Endothelial cell (in vitro differentiated cells): ENCODE data around the gene CLCA4. TPM values are rescaled to one million over a fixed set of nuclear protein-coding genes. Genes with fewer than 3 reads are reported as not detected.
"Not testable (repeated sequence)": the region's sequence is repeated elsewhere in the genome, so short reads cannot be mapped to it uniquely, and the experiment has no call there.

ENCODE experiments used
- DNase-seq: peaks from one replicate; pipeline ENCODE4 v3.0.0; 2021; ENCODE audit warnings: low spot score
- H3K27ac Mint-ChIP-seq: one replicate; pipeline ENCODE4 v1.8.0; 2021; ENCODE audit warnings: mixed read lengths, inconsistent platforms; ENCODE audit not compliant: unreplicated experiment
- H3K27me3 Mint-ChIP-seq: one replicate; pipeline ENCODE4 v1.8.0; 2021; ENCODE audit warnings: mild to moderate bottlenecking, moderate library complexity, mixed read lengths, inconsistent platforms; ENCODE audit not compliant: unreplicated experiment
- H3K36me3 Mint-ChIP-seq: one replicate; pipeline ENCODE4 v1.8.0; 2021; ENCODE audit warnings: mild to moderate bottlenecking, low read depth, mixed read lengths, inconsistent platforms; ENCODE audit not compliant: unreplicated experiment
- H3K4me1 Mint-ChIP-seq: one replicate; pipeline ENCODE4 v1.8.0; 2021; ENCODE audit warnings: mild to moderate bottlenecking, mixed read lengths, inconsistent platforms; ENCODE audit not compliant: unreplicated experiment
- H3K4me3 Mint-ChIP-seq: one replicate; pipeline ENCODE4 v1.8.0; 2021; ENCODE audit warnings: mild to moderate bottlenecking, mixed read lengths, inconsistent platforms; ENCODE audit not compliant: unreplicated experiment
- H3K9me3 Mint-ChIP-seq: one replicate; pipeline ENCODE4 v1.8.0; 2021; ENCODE audit warnings: mixed read lengths, inconsistent platforms; ENCODE audit not compliant: unreplicated experiment
- total RNA-seq: library from RNA; stranded (reverse); fragmentation: NEBNext Ultra II Directional; extraction: Animal tissue kit (Norgen Biotek cat#: 25700); gene quantifications from one replicate; pipeline ENCODE4 v1.2.1, GENCODE V29; 2021; ENCODE audit not compliant: unreplicated experiment
- TF ChIP-seq, protein P1 (sequence below): fragments of 200-600 bp; sonication (generic); IDR thresholded peaks from one replicate; pipeline ENCODE4 v1.5.0; 2021; ENCODE audit warnings: antibody characterized with exemption; ENCODE audit not compliant: unreplicated experiment

The CLCA4 gene
- total RNA-seq, 1 donor from 2014 or later: not detected

- no peak for DNase-seq
- H3K27me3 Mint-ChIP-seq: no peaks in the 10 kb centered on the region
- no peak overlapping the region for H3K27ac Mint-ChIP-seq
- no peaks in the 10 kb centered on the region for H3K36me3 Mint-ChIP-seq
- TF ChIP-seq, protein P1, sequence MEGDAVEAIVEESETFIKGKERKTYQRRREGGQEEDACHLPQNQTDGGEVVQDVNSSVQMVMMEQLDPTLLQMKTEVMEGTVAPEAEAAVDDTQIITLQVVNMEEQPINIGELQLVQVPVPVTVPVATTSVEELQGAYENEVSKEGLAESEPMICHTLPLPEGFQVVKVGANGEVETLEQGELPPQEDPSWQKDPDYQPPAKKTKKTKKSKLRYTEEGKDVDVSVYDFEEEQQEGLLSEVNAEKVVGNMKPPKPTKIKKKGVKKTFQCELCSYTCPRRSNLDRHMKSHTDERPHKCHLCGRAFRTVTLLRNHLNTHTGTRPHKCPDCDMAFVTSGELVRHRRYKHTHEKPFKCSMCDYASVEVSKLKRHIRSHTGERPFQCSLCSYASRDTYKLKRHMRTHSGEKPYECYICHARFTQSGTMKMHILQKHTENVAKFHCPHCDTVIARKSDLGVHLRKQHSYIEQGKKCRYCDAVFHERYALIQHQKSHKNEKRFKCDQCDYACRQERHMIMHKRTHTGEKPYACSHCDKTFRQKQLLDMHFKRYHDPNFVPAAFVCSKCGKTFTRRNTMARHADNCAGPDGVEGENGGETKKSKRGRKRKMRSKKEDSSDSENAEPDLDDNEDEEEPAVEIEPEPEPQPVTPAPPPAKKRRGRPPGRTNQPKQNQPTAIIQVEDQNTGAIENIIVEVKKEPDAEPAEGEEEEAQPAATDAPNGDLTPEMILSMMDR: no peak
- no peak overlapping the region for H3K4me3 Mint-ChIP-seq
- no peaks in the 10 kb centered on the region for H3K9me3 Mint-ChIP-seq
- peaks cover 5% of the 10 kb centered on the region for H3K4me1 Mint-ChIP-seq
These were observed 36.2 kb downstream of the CLCA4 start for GRCh38 chr1:86583032-86583431.

DNA sequence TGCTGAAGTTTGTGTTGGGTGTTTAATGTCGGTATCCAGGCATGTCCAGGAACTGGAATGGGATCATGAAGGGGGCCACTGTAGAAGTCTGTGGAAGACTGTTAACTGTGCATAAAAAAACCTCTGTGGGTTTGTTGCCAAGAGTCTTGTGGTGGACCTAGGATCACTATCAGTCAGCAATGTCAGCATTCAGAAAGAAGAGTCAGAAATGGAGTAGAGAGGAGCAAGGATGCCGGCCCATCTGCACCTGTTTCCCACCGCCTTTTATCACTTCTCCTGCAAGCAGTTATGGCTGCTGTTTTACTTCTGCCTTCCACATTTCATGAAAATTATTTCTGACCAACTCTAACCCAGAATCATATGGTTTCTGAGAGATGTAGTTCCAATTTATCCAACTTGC lies 36.7 kb downstream of the CLCA4 start:
- Mint-ChIP-seq H3K9me3 (no peaks in the 10 kb centered on the region), H3K27ac (no peak overlapping the region), H3K4me1 (peaks cover 5% of the 10 kb centered on the region), H3K4me3 (no peak overlapping the region), H3K36me3 (no peaks in the 10 kb centered on the region), H3K27me3 (no peaks in the 10 kb centered on the region)
- no peak for DNase-seq
- TF ChIP-seq, protein P1: no peak

GRCh38 chr1:86594284-86594770 lies 47.4 kb downstream of the CLCA4 start:
- TF ChIP-seq, protein P1: no peak
- Mint-ChIP-seq H3K27ac (no peak overlapping the region), H3K9me3 (no peaks in the 10 kb centered on the region), H3K4me3 (no peak overlapping the region), H3K27me3 (peaks cover 5% of the 10 kb centered on the region), H3K4me1 (peaks cover 3% of the 10 kb centered on the region), H3K36me3 (no peaks in the 10 kb centered on the region)
- no peak for DNase-seq

- no peaks in the 10 kb centered on the region for H3K9me3 Mint-ChIP-seq
- TF ChIP-seq, protein P1: no peak
- no peaks in the 10 kb centered on the region for H3K36me3 Mint-ChIP-seq
- peaks cover 5% of the 10 kb centered on the region for H3K27me3 Mint-ChIP-seq
- H3K27ac Mint-ChIP-seq: no peak overlapping the region
- H3K4me1 Mint-ChIP-seq: peaks cover 3% of the 10 kb centered on the region
- no peak overlapping the region for H3K4me3 Mint-ChIP-seq
- no peak for DNase-seq
These were observed 49.3 kb downstream of the CLCA4 start for GRCh38 chr1:86596224-86596623.

- DNase-seq: no peak
- Mint-ChIP-seq H3K4me1 (peaks cover 3% of the 10 kb centered on the region), H3K4me3 (no peak overlapping the region), H3K27ac (no peak overlapping the region), H3K36me3 (no peaks in the 10 kb centered on the region), H3K9me3 (no peaks in the 10 kb centered on the region), H3K27me3 (peaks cover 5% of the 10 kb centered on the region)
- TF ChIP-seq, protein P1: no peak
These were observed 49.9 kb downstream of the CLCA4 start for GRCh38 chr1:86596741-86597290.

DNA sequence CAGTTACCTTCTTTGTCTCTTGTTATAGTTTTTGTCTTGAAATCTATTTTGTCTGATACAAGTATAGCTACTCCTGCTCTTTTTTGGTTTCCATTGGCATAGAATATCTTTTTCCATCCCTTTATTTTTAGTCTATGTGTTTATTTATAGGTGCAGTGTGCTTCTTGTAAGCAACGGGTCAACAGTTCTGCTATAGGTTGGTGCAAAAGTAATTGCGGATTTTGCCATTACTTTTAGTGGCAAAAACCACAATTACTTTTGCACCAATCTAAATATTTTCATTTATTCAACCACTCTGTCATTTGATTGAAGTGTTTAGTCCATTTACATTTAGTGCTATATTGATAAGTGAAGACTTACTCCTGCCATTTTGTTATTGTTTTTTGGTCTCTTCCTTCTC lies 59.2 kb downstream of the CLCA4 start:
- H3K36me3 Mint-ChIP-seq, H3K4me1 Mint-ChIP-seq, H3K27me3 Mint-ChIP-seq, DNase-seq, H3K27ac Mint-ChIP-seq, H3K4me3 Mint-ChIP-seq, H3K9me3 Mint-ChIP-seq: not testable (repeated sequence)
